Measurements from ENCODE around the gene ARL5A.

- TF ChIP-seq POLR2A (IDR thresholded peaks at IDR 0.05), result no peak
- TF ChIP-seq, protein P1, sequence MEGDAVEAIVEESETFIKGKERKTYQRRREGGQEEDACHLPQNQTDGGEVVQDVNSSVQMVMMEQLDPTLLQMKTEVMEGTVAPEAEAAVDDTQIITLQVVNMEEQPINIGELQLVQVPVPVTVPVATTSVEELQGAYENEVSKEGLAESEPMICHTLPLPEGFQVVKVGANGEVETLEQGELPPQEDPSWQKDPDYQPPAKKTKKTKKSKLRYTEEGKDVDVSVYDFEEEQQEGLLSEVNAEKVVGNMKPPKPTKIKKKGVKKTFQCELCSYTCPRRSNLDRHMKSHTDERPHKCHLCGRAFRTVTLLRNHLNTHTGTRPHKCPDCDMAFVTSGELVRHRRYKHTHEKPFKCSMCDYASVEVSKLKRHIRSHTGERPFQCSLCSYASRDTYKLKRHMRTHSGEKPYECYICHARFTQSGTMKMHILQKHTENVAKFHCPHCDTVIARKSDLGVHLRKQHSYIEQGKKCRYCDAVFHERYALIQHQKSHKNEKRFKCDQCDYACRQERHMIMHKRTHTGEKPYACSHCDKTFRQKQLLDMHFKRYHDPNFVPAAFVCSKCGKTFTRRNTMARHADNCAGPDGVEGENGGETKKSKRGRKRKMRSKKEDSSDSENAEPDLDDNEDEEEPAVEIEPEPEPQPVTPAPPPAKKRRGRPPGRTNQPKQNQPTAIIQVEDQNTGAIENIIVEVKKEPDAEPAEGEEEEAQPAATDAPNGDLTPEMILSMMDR (IDR thresholded peaks at IDR 0.05), result no peak
Observed at GRCh38 chr2:151792589-151792988, 35.6 kb downstream of the ARL5A start.

All from body of pancreas (tissue), 4 donors.